Endothelial cell of umbilical vein (primary cell): ENCODE results near the gene ARHGEF1.

Source experiments
- CTCF ChIP-seq, 2 donors: IDR thresholded peaks; 1 replicate in 1 of 2; 2 replicates in 1 of 2; pipeline ENCODE4 v1.5.1; 2011; ENCODE audit warnings: low read length in 2 of 2, mild to moderate bottlenecking in 2 of 2, moderate library complexity in 2 of 2, control low read depth in 1 of 2, inconsistent platforms in 1 of 2, low read depth in 1 of 2; ENCODE audit not compliant: insufficient read depth in 1 of 2; ENCODE audit errors: extremely low read depth in 1 of 2
- MYC ChIP-seq: IDR thresholded peaks from one replicate; pipeline ENCODE4 v1.6.1; 2011; ENCODE audit warnings: mild to moderate bottlenecking, low read depth, low read length

- TF ChIP-seq CTCF (IDR thresholded peaks at IDR 0.05; ENCODE audit: extremely low read depth in 1 of 2, insufficient read depth in 1 of 2, low read depth in 1 of 2, low read length in 2 of 2) (no peak), MYC (no peak)
Measured at GRCh38 chr19:41926763-41927496, 43.9 kb downstream of the ARHGEF1 start.
